ENCODE data around the gene RASGRP3.
"Not testable (repeated sequence)": the region's sequence is repeated elsewhere in the genome, so short reads cannot be mapped to it uniquely, and the experiment has no call there.

Gene RASGRP3

GRCh38 chr2:33476131-33476792, at the start of gene RASGRP3:
RASGRP3 (plus strand) TSS chr2:33476649; CDS start chr2:33515137, 38,488 bp downstream.
- peak; percentile 2 to 39 for DNase-seq

- peak in 1 of 2 experiments; percentile 55 for DNase-seq
These were observed 49.7 kb upstream of the RASGRP3 start for GRCh38 chr2:33426666-33427231.

GRCh38 chr2:33430077-33430476, 46.4 kb upstream of the RASGRP3 start:
- no peak for DNase-seq

- no peak for DNase-seq
These were observed 45.6 kb upstream of the RASGRP3 start for GRCh38 chr2:33430856-33431255.

- DNase-seq = no peak
These were observed 43.6 kb upstream of the RASGRP3 start for GRCh38 chr2:33432871-33433270.

- DNase-seq = no peak
These were observed 42.9 kb upstream of the RASGRP3 start for GRCh38 chr2:33433279-33434235.

GRCh38 chr2:33435518-33435917, 40.9 kb upstream of the RASGRP3 start:
- DNase-seq = no peak

- no peak for DNase-seq
These were observed 40.4 kb upstream of the RASGRP3 start for GRCh38 chr2:33436083-33436482.

- DNase-seq = no peak
These were observed 39.2 kb upstream of the RASGRP3 start for GRCh38 chr2:33437297-33437696.

GRCh38 chr2:33437815-33438214, 38.6 kb upstream of the RASGRP3 start:
- DNase-seq = no peak

- DNase-seq = peak; percentile 20 to 60
These were observed 35.1 kb upstream of the RASGRP3 start for GRCh38 chr2:33441235-33441810.

GRCh38 chr2:33442052-33442451, 34.4 kb upstream of the RASGRP3 start:
- not testable (repeated sequence) for DNase-seq

- no peak for DNase-seq
These were observed 33.8 kb upstream of the RASGRP3 start for GRCh38 chr2:33442528-33443079.

- no peak for DNase-seq
These were observed 33.1 kb upstream of the RASGRP3 start for GRCh38 chr2:33443274-33443829.

- DNase-seq = no peak
These were observed 31.5 kb upstream of the RASGRP3 start for GRCh38 chr2:33444967-33445366.

GRCh38 chr2:33448220-33448899, 28.1 kb upstream of the RASGRP3 start:
- DNase-seq = no peak

- DNase-seq = no peak
These were observed 25.2 kb upstream of the RASGRP3 start for GRCh38 chr2:33451214-33451613.

- no peak for DNase-seq
These were observed 24.6 kb upstream of the RASGRP3 start for GRCh38 chr2:33451825-33452224.

- no peak for DNase-seq
These were observed 23.9 kb upstream of the RASGRP3 start for GRCh38 chr2:33452545-33452944.

- DNase-seq = no peak
These were observed 22.5 kb upstream of the RASGRP3 start for GRCh38 chr2:33453905-33454479.

GRCh38 chr2:33457556-33458247, 18.7 kb upstream of the RASGRP3 start:
- DNase-seq = no peak

All from NCI-H446 (cell line).